GM23338 (cell line): Measurements from ENCODE around the gene PPFIBP1. TPM values are rescaled to one million over a fixed set of nuclear protein-coding genes. Genes with fewer than 3 reads are reported as not detected.
A peak's percentile ranks its signal among the peaks of the same experiment; 100 is the strongest.

Source experiments
- ATAC-seq: fragments of 200-7000 bp; cut with Tn5 transposase; 3 replicates; pipeline ENCODE4 v1.9.1; 2020
- DNase-seq: peaks from one replicate; pipeline ENCODE4 v3.0.0-alpha.2; 2015; ENCODE audit warnings: low spot score
- H2AFZ ChIP-seq: fragments of 200-600 bp; sonication (generic); 2 replicates; pipeline ENCODE4 v1.8.0; 2016; ENCODE audit warnings: antibody characterized with exemption, mild to moderate bottlenecking, moderate library complexity
- H3F3A ChIP-seq: fragments of 200-600 bp; sonication (generic); replicated peaks from 2 replicates; pipeline ENCODE4 v1.8.0; 2017; ENCODE audit warnings: antibody characterized with exemption, mixed run types, low read depth
- H3K27ac ChIP-seq: fragments of 200-600 bp; sonication (generic); 2 replicates; pipeline ENCODE4 v1.6.1; 2016; ENCODE audit warnings: low read depth
- H3K27me3 ChIP-seq: fragments of 200-600 bp; sonication (generic); 2 replicates; pipeline ENCODE4 v1.8.0; 2016; ENCODE audit warnings: mild to moderate bottlenecking, mixed run types, moderate library complexity; ENCODE audit not compliant: insufficient read depth
- H3K36me3 ChIP-seq: fragments of 200-600 bp; sonication (generic); 2 replicates; pipeline ENCODE4 v1.8.0; 2016; ENCODE audit warnings: mild to moderate bottlenecking; ENCODE audit not compliant: insufficient read depth
- H3K4me1 ChIP-seq: fragments of 200-600 bp; sonication (generic); 2 replicates; pipeline ENCODE4 v1.8.0; 2016; ENCODE audit warnings: mild to moderate bottlenecking, moderate library complexity; ENCODE audit not compliant: insufficient read depth
- H3K4me2 ChIP-seq: fragments of 200-600 bp; sonication (generic); 2 replicates; pipeline ENCODE4 v1.7.1; 2017; ENCODE audit warnings: mixed run types
- H3K4me3 ChIP-seq: fragments of 200-600 bp; sonication (generic); 2 replicates; pipeline ENCODE4 v1.6.1; 2016; ENCODE audit warnings: mixed run types
- H3K79me2 ChIP-seq: fragments of 200-600 bp; sonication (generic); replicated peaks from 2 replicates; pipeline ENCODE4 v1.8.0; 2017; ENCODE audit warnings: mild to moderate bottlenecking; ENCODE audit not compliant: insufficient read depth
- H3K9me2 ChIP-seq: fragments of 200-600 bp; sonication (generic); 2 replicates; pipeline ENCODE4 v1.8.0; 2017; ENCODE audit not compliant: insufficient read depth
- H4K20me1 ChIP-seq: fragments of 200-600 bp; sonication (generic); replicated peaks from 2 replicates; pipeline ENCODE4 v1.8.0; 2017; ENCODE audit warnings: mild to moderate bottlenecking; ENCODE audit not compliant: insufficient read depth
- H3K27ac Mint-ChIP-seq: 2 replicates; pipeline ENCODE4 v1.8.0; 2020; ENCODE audit warnings: inconsistent platforms, mild to moderate bottlenecking, moderate library complexity, mixed read lengths
- H3K27me3 Mint-ChIP-seq: 3 replicates; pipeline ENCODE4 v1.8.0; 2022; ENCODE audit warnings: low read depth, mild to moderate bottlenecking, moderate library complexity, mixed read lengths, inconsistent platforms; ENCODE audit not compliant: insufficient read depth, poor library complexity
- H3K36me3 Mint-ChIP-seq: 3 replicates; pipeline ENCODE4 v1.8.0; 2021; ENCODE audit warnings: low read depth, mild to moderate bottlenecking, inconsistent platforms, moderate library complexity, mixed read lengths
- H3K4me1 Mint-ChIP-seq: 3 replicates; pipeline ENCODE4 v1.8.0; 2020; ENCODE audit warnings: mild to moderate bottlenecking, inconsistent platforms, mixed read lengths
- H3K4me3 Mint-ChIP-seq: 3 replicates; pipeline ENCODE4 v1.8.0; 2021; ENCODE audit warnings: moderate library complexity, mild to moderate bottlenecking, inconsistent platforms, mixed read lengths
- H3K9me3 Mint-ChIP-seq: 3 replicates; pipeline ENCODE4 v1.8.0; 2020; ENCODE audit warnings: moderate library complexity, mild to moderate bottlenecking, inconsistent platforms, mixed read lengths
- CREB1 ChIP-seq: fragments of 250-450 bp; sonication (Bioruptor Pico); IDR thresholded peaks from 2 replicates; pipeline ENCODE4 v1.5.0; 2020; ENCODE audit warnings: low read depth, mild to moderate bottlenecking, moderate library complexity
- CTCF ChIP-seq, 2 experiments: fragments of 200-600 bp in 1 of 2; sonication (generic) in 1 of 2; conservative IDR thresholded peaks; 2 replicates each; pipeline versions ENCODE4 v1.5.1 to v1.6.1; 2016 to 2017; ENCODE audit warnings: antibody characterized with exemption in 2 of 2, low read depth in 2 of 2, mild to moderate bottlenecking in 2 of 2, moderate library complexity in 1 of 2
- ETS1 ChIP-seq: IDR thresholded peaks from 2 replicates; pipeline ENCODE4 v1.6.1; 2016; ENCODE audit warnings: antibody characterized with exemption
- EZH2 ChIP-seq: fragments of 200-600 bp; sonication (generic); IDR thresholded peaks from one replicate; pipeline ENCODE4 v1.8.0; 2017; ENCODE audit warnings: antibody characterized with exemption, mild to moderate bottlenecking, low read depth; ENCODE audit not compliant: unreplicated experiment
- EZH2phosphoT487 ChIP-seq: fragments of 200-600 bp; sonication (generic); IDR thresholded peaks from one replicate; pipeline ENCODE4 v1.8.1; 2018; ENCODE audit warnings: antibody characterized with exemption; ENCODE audit not compliant: unreplicated experiment
- JUNB ChIP-seq: IDR thresholded peaks from one replicate; pipeline ENCODE4 v1.6.1; 2016; ENCODE audit warnings: antibody characterized with exemption; ENCODE audit not compliant: unreplicated experiment
- NANOG ChIP-seq: IDR thresholded peaks from 2 replicates; pipeline ENCODE4 v1.6.1; 2016; ENCODE audit warnings: antibody characterized with exemption, borderline replicate concordance
- REST ChIP-seq: IDR thresholded peaks from one replicate; pipeline ENCODE4 v1.6.1; 2018; ENCODE audit warnings: antibody characterized with exemption; ENCODE audit not compliant: unreplicated experiment
- STAT1 ChIP-seq: IDR thresholded peaks from one replicate; pipeline ENCODE4 v1.6.1; 2016; ENCODE audit warnings: antibody characterized with exemption; ENCODE audit not compliant: unreplicated experiment
- ZNF114 ChIP-seq: fragments of 250-450 bp; sonication (Bioruptor Pico); IDR thresholded peaks from 2 replicates; pipeline ENCODE4 v1.5.0; 2020; ENCODE audit warnings: mild to moderate bottlenecking, moderate library complexity
- ZNF331 ChIP-seq: fragments of 250-450 bp; sonication (Bioruptor Pico); IDR thresholded peaks from 2 replicates; pipeline ENCODE4 v1.5.0; 2020; ENCODE audit warnings: low read depth, mild to moderate bottlenecking, moderate library complexity
- ZNF462 ChIP-seq: fragments of 250-450 bp; sonication (Bioruptor Pico); IDR thresholded peaks from 2 replicates; pipeline ENCODE4 v1.5.0; 2020; ENCODE audit warnings: mild to moderate bottlenecking, moderate library complexity
- polyA plus RNA-seq: library from polyadenylated mRNA; unstranded; fragments of >200 nt; fragmentation: Nextera tagmentation; extraction: Ambion mirVana; gene quantifications from 2 replicates; pipeline ENCODE4 v1.2.1, GENCODE V29; 2016
- total RNA-seq: library from RNA; depleted of rRNA; stranded (reverse); fragments of >200 nt; shearing (Covaris generic); gene quantifications from 2 replicates; pipeline ENCODE4 v1.2.3, GENCODE V29; 2014

Gene PPFIBP1
- total and polyA plus RNA-seq, 2 experiments from 2014 or later = 33.2 to 41.9 TPM

- Histone ChIP-seq H3F3A (no peaks in the 10 kb centered on the region), H3K36me3 (no peaks in the 10 kb centered on the region), H3K4me3 (no peak overlapping the region), H3K79me2 (peaks cover 9% of the 10 kb centered on the region), H3K4me2 (peak overlapping the region; percentile 58), H3K27ac (peak overlapping the region; percentile 32; the same call in 1 of the 2 replicates), H3K9me2 (no peaks in the 10 kb centered on the region), H3K27me3 (peaks cover 4% of the 10 kb centered on the region), H3K4me1 (peaks cover 36% of the 10 kb centered on the region), H4K20me1 (peaks cover 2% of the 10 kb centered on the region), H2AFZ (no peak overlapping the region)
- H3K27me3 Mint-ChIP-seq = peaks cover 4% of the 10 kb centered on the region
- ATAC-seq (no peak), DNase-seq (peak; percentile 66)
- no peak overlapping the region for H3K27ac Mint-ChIP-seq
- TF ChIP-seq ZNF114 (CRISPR knock-in tag) (no peak), STAT1 (no peak), CTCF (conservative IDR thresholded peaks at IDR 0.05; ENCODE audit: low read depth in 2 of 2) (no peak), JUNB (no peak), ZNF462 (CRISPR knock-in tag) (no peak), EZH2 (no peak), ETS1 (no peak), CREB1 (no peak), ZNF331 (CRISPR knock-in tag) (no peak), EZH2phosphoT487 (no peak), REST (no peak), NANOG (no peak)
- H3K4me1 Mint-ChIP-seq = peaks cover 41% of the 10 kb centered on the region
- H3K4me3 Mint-ChIP-seq = peak overlapping the region; percentile 12; the same call in 1 of the 3 replicates
- no peaks in the 10 kb centered on the region for H3K36me3 Mint-ChIP-seq
- no peaks in the 10 kb centered on the region for H3K9me3 Mint-ChIP-seq
Measured at GRCh38 chr12:27521066-27521465, 2.9 kb upstream of the PPFIBP1 start.
